Suprapubic skin (tissue), 4 donors: Measurements from ENCODE around the gene FN3KRP.

Experiments
- EP300 ChIP-seq: sonication (generic); formaldehyde crosslinking; IDR thresholded peaks from one replicate; pipeline ENCODE4 v1.6.1; 2017; ENCODE audit warnings: antibody characterized with exemption
- POLR2A ChIP-seq, 2 donors: fragments of 450-650 bp; IDR thresholded peaks; one replicate each; pipeline ENCODE4 v1.6.1; 2017; ENCODE audit warnings: antibody characterized with exemption in 2 of 2, mild to moderate bottlenecking in 2 of 2, moderate library complexity in 2 of 2
- POLR2AphosphoS5 ChIP-seq, 3 donors: sonication (generic); formaldehyde crosslinking; IDR thresholded peaks; one replicate each; pipeline ENCODE4 v1.6.1; 2017; ENCODE audit warnings: antibody characterized with exemption in 3 of 3
- TF ChIP-seq, protein P1 (sequence below), 2 donors: fragments of 200-600 bp in 1 of 2; fragments of 450-650 bp in 1 of 2; sonication (generic) in 1 of 2; IDR thresholded peaks; one replicate each; pipeline ENCODE4 v1.5.1; 2016 to 2019; ENCODE audit warnings: antibody characterized with exemption in 2 of 2, mild to moderate bottlenecking in 1 of 2, moderate library complexity in 1 of 2

DNA sequence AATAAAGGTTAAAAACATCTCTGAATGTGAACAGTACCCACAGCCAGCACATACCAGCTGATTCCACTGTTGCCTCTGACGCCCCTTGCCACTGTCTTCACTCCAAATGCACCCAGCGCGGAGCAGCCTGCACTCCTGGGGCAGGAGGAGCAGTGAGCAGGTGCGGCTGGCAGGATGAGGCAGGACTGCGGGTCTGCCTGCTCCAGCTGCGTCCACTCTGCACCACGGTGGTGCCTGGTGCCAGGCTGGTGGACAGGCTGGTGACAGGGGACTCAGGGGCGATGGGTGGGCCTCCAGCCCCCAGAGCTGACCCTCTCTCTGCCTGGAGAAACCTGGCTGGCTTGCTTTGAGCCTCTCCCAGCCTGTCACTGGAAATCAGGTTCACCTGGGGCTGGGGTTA lies 27.4 kb upstream of the FN3KRP start:
- TF ChIP-seq, protein P1, sequence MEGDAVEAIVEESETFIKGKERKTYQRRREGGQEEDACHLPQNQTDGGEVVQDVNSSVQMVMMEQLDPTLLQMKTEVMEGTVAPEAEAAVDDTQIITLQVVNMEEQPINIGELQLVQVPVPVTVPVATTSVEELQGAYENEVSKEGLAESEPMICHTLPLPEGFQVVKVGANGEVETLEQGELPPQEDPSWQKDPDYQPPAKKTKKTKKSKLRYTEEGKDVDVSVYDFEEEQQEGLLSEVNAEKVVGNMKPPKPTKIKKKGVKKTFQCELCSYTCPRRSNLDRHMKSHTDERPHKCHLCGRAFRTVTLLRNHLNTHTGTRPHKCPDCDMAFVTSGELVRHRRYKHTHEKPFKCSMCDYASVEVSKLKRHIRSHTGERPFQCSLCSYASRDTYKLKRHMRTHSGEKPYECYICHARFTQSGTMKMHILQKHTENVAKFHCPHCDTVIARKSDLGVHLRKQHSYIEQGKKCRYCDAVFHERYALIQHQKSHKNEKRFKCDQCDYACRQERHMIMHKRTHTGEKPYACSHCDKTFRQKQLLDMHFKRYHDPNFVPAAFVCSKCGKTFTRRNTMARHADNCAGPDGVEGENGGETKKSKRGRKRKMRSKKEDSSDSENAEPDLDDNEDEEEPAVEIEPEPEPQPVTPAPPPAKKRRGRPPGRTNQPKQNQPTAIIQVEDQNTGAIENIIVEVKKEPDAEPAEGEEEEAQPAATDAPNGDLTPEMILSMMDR (IDR thresholded peaks at IDR 0.05) = no peak
- TF ChIP-seq POLR2A (IDR thresholded peaks at IDR 0.05) (no peak), POLR2AphosphoS5 (IDR thresholded peaks at IDR 0.05) (no peak), EP300 (no peak)
